ENCODE data around the gene SORCS1. TPM values are rescaled to one million over a fixed set of nuclear protein-coding genes. Genes with fewer than 3 reads are reported as not detected.

SORCS1 gene
- total RNA-seq, 1 donor from 2014 or later, result not detected

GRCh38 chr10:106534441-106534840, 630.1 kb downstream of the SORCS1 start:
- FAIRE-seq (no peak), DNase-seq (ENCODE audit: low read depth) (no peak)
- Histone ChIP-seq H3K27me3 (ENCODE audit: control insufficient read depth, insufficient read depth, low read length) (no peaks in the 10 kb centered on the region), H3K4me3 (ENCODE audit: low read depth, low read length) (no peak overlapping the region), H3K36me3 (ENCODE audit: control insufficient read depth, insufficient read depth, low read length) (no peaks in the 10 kb centered on the region)
- TF ChIP-seq CTCF (IDR thresholded peaks at IDR 0.05; ENCODE audit: insufficient read depth, low read length, severe bottlenecking), result no peak

- Histone ChIP-seq H3K27me3 (ENCODE audit: control insufficient read depth, insufficient read depth, low read length) (no peaks in the 10 kb centered on the region), H3K4me3 (ENCODE audit: low read depth, low read length) (no peak overlapping the region), H3K36me3 (ENCODE audit: control insufficient read depth, insufficient read depth, low read length) (no peaks in the 10 kb centered on the region)
- TF ChIP-seq CTCF (IDR thresholded peaks at IDR 0.05; ENCODE audit: insufficient read depth, low read length, severe bottlenecking), result no peak
- DNase-seq (ENCODE audit: low read depth), result no peak
- FAIRE-seq, result no peak
These were observed 635.8 kb downstream of the SORCS1 start for GRCh38 chr10:106528702-106529101.

- DNase-seq (ENCODE audit: low read depth) (no peak), FAIRE-seq (no peak)
These were observed 638.7 kb downstream of the SORCS1 start for GRCh38 chr10:106525835-106526234.

More at GRCh38 chr10:106525835-106526234, 638.7 kb downstream of the SORCS1 start:
- Histone ChIP-seq H3K36me3 (ENCODE audit: control insufficient read depth, insufficient read depth, low read length) (no peaks in the 10 kb centered on the region), H3K4me3 (ENCODE audit: low read depth, low read length) (no peak overlapping the region), H3K27me3 (ENCODE audit: control insufficient read depth, insufficient read depth, low read length) (no peaks in the 10 kb centered on the region)
- TF ChIP-seq CTCF (IDR thresholded peaks at IDR 0.05; ENCODE audit: insufficient read depth, low read length, severe bottlenecking), result no peak
